KBM-7 (cell line): Measurements from ENCODE around the gene SLC34A1.
"Not testable (repeated sequence)": the region's sequence is repeated elsewhere in the genome, so short reads cannot be mapped to it uniquely, and the experiment has no call there.

Experiments used
- DNase-seq: peaks from one replicate; pipeline ENCODE4 v3.0.0-alpha.2; 2015
- in situ Hi-C: fragments of 300-500 bp; cut with MboI; formaldehyde crosslinking; loops from 2 replicates; pipeline ENCODE4 v1.14.3; 2020; ENCODE audit warnings: low sequenced_read_pairs, low pct_unique_long_range_greater_than_20kb, mixed read lengths

The SLC34A1 gene

GRCh38 chr5:177384134-177384533 lies at the start of gene SLC34A1:
SLC34A1 (plus strand) TSS chr5:177384434; CDS start chr5:177385742, 1,308 bp downstream.
- no peak for DNase-seq
- in situ Hi-C loops: no loop called here

GRCh38 chr5:177334781-177335700 lies 49.2 kb upstream of the SLC34A1 start:
- DNase-seq: no peak
- in situ Hi-C loops: no loop called here

- in situ Hi-C loops: no loop called here
- DNase-seq: no peak
These were observed 48.6 kb upstream of the SLC34A1 start for GRCh38 chr5:177335701-177336065.

- in situ Hi-C loops: no loop called here
- DNase-seq: peak; percentile 58
These were observed 48.1 kb upstream of the SLC34A1 start for GRCh38 chr5:177336112-177336511.

- no peak for DNase-seq
- in situ Hi-C loops: no loop called here
These were observed 47.4 kb upstream of the SLC34A1 start for GRCh38 chr5:177336603-177337494.

GRCh38 chr5:177338251-177339106 lies 45.8 kb upstream of the SLC34A1 start:
- in situ Hi-C loops: no loop called here
- DNase-seq: no peak

GRCh38 chr5:177339107-177339638 lies 45.1 kb upstream of the SLC34A1 start:
- in situ Hi-C loops: no loop called here
- no peak for DNase-seq

GRCh38 chr5:177343000-177343399 lies 41.2 kb upstream of the SLC34A1 start:
- DNase-seq, in situ Hi-C loops: not testable (repeated sequence)

GRCh38 chr5:177343777-177344176 lies 40.5 kb upstream of the SLC34A1 start:
- DNase-seq: no peak
- in situ Hi-C loops: no loop called here

- DNase-seq: no peak
- in situ Hi-C loops: no loop called here
These were observed 39.3 kb upstream of the SLC34A1 start for GRCh38 chr5:177344891-177345290.

- no peak for DNase-seq
- in situ Hi-C loops: no loop called here
These were observed 37.4 kb upstream of the SLC34A1 start for GRCh38 chr5:177346820-177347219.

GRCh38 chr5:177347699-177348098 lies 36.5 kb upstream of the SLC34A1 start:
- in situ Hi-C loops: no loop called here
- DNase-seq: no peak

GRCh38 chr5:177349362-177349647 lies 34.9 kb upstream of the SLC34A1 start:
- in situ Hi-C loops: no loop called here

GRCh38 chr5:177349762-177350161 lies 34.5 kb upstream of the SLC34A1 start:
- in situ Hi-C loops: no loop called here
- no peak for DNase-seq

More at GRCh38 chr5:177349362-177349647, 34.9 kb upstream of the SLC34A1 start:
- DNase-seq: no peak

GRCh38 chr5:177350776-177351391 lies 33.4 kb upstream of the SLC34A1 start:
- in situ Hi-C loops: no loop called here

GRCh38 chr5:177351392-177352329 lies 32.6 kb upstream of the SLC34A1 start, which contains the start of gene LMAN2:
LMAN2 (minus strand) TSS chr5:177351668; CDS start chr5:177351647, 21 bp downstream.
- DNase-seq: peak; percentile 97
- in situ Hi-C loops: no loop called here

More at GRCh38 chr5:177350776-177351391, 33.4 kb upstream of the SLC34A1 start:
- no peak for DNase-seq

GRCh38 chr5:177353093-177353492 lies 31.1 kb upstream of the SLC34A1 start:
- in situ Hi-C loops: no loop called here
- DNase-seq: peak; percentile 83
